ENCODE results near the gene KCNMA1. TPM values are rescaled to one million over a fixed set of nuclear protein-coding genes. Genes with fewer than 3 reads are reported as not detected.

Gene KCNMA1
- total RNA-seq, 1 donor from 2014 or later = 41.3 TPM

DNA sequence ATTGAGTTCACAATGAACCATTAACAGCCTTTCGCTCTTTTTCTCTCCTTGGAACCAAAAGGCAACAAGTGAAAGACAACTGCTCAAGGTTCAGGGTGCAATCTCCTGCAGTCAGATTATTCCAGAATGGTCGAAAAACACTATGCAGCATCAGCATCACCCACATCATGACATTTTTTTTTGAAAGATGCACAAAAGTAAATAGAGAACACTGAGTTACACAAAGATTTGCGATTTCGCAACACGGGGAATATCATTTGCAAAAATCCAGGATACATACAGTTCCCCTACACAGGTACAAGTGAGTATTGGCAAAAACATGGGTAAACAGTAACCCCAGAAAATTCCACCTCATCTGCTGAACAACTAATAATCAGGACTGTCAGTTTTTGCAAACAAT lies 611.5 kb downstream of the KCNMA1 start:
- TF ChIP-seq, protein P1, sequence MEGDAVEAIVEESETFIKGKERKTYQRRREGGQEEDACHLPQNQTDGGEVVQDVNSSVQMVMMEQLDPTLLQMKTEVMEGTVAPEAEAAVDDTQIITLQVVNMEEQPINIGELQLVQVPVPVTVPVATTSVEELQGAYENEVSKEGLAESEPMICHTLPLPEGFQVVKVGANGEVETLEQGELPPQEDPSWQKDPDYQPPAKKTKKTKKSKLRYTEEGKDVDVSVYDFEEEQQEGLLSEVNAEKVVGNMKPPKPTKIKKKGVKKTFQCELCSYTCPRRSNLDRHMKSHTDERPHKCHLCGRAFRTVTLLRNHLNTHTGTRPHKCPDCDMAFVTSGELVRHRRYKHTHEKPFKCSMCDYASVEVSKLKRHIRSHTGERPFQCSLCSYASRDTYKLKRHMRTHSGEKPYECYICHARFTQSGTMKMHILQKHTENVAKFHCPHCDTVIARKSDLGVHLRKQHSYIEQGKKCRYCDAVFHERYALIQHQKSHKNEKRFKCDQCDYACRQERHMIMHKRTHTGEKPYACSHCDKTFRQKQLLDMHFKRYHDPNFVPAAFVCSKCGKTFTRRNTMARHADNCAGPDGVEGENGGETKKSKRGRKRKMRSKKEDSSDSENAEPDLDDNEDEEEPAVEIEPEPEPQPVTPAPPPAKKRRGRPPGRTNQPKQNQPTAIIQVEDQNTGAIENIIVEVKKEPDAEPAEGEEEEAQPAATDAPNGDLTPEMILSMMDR (IDR thresholded peaks at IDR 0.05) = no peak

DNA sequence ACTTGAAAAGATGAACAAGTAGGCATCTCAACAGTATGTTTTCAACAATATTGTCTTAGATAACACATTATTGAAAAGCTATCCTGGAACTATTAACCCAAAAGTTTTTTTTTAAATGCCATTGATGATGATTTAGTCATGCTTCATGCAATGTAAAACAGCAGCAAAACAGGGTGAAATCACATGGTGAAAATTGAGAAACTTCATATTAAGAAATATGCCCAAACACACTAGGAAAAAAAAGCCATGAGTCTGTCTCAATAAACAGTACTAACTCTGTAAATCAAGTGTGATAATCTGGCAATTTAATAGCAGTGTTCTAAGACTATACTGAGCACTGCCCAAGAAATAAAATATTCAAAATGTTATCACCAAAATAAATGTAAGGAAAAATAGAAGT lies 613.1 kb downstream of the KCNMA1 start:
- TF ChIP-seq, protein P1 (IDR thresholded peaks at IDR 0.05) = no peak
- Histone ChIP-seq H3K36me3 (no peaks in the 10 kb centered on the region), H3K4me1 (no peaks in the 10 kb centered on the region), H3K4me3 (no peak overlapping the region), H3K27me3 (ENCODE audit: low read depth) (no peaks in the 10 kb centered on the region), H3K27ac (no peak overlapping the region), H3K9me3 (no peaks in the 10 kb centered on the region)
- ATAC-seq (no peak), DNase-seq (no peak)
- intact Hi-C loops (cut with DNase I) = no loop called here

More for the DNA sequence above, 611.5 kb downstream of the KCNMA1 start:
- intact Hi-C loops (cut with DNase I) = no loop called here
- Histone ChIP-seq H3K27me3 (ENCODE audit: low read depth) (no peaks in the 10 kb centered on the region), H3K4me3 (no peak overlapping the region), H3K9me3 (no peaks in the 10 kb centered on the region), H3K27ac (no peak overlapping the region), H3K36me3 (no peaks in the 10 kb centered on the region), H3K4me1 (no peaks in the 10 kb centered on the region)
- ATAC-seq = no peak
- DNase-seq = no peak

DNA sequence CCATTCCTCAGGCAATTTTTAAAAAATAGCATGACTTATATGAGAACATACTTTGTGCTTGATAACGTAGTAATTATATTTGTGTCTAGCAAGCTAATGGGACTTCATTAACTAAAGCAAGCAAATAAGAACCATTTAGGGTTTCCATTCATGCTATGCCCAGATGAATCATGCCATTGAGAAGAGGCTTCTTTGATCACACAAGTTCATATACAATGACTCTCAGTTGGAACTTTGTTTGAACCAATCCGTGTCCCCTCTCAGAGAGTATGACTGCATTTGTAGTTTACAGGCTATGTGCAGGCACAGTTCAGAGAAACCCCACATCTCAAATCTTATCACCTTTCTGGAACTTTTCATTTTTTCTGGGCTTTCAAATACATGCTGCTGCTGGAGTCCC lies 614.2 kb downstream of the KCNMA1 start:
- no peak for DNase-seq
- Histone ChIP-seq H3K27me3 (ENCODE audit: low read depth) (no peaks in the 10 kb centered on the region), H3K27ac (no peak overlapping the region), H3K36me3 (no peaks in the 10 kb centered on the region), H3K4me1 (no peaks in the 10 kb centered on the region), H3K9me3 (no peaks in the 10 kb centered on the region), H3K4me3 (no peak overlapping the region)
- TF ChIP-seq, protein P1 (IDR thresholded peaks at IDR 0.05) = no peak
- ATAC-seq = no peak
- intact Hi-C loops (cut with DNase I) = no loop called here

DNA sequence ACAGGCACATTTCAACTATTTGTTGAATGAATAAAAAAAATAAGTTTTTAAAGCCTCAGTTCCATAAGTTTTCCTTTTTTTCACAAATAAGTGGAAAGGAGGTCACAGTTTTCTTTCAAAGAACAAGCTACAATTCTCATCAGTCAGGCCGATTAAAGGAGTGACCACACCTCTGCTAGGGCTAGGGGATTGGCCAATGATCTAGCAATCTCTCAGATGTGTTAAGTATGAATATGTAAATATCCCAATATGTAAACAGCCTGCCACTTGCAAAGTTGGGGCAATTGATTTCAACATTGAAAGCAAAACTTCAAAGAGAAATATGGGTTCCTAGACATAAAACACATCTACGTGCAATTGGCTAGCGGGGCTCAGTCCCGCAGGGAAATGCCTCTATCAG lies 614.9 kb downstream of the KCNMA1 start:
- DNase-seq (no peak), ATAC-seq (no peak)
- H3K36me3 ChIP-seq = no peaks in the 10 kb centered on the region
- intact Hi-C loops (cut with DNase I) = no loop called here
- no peak overlapping the region for H3K27ac ChIP-seq
- no peak overlapping the region for H3K4me3 ChIP-seq
- no peaks in the 10 kb centered on the region for H3K9me3 ChIP-seq
- no peaks in the 10 kb centered on the region for H3K27me3 ChIP-seq (ENCODE audit: low read depth)
- TF ChIP-seq, protein P1 (IDR thresholded peaks at IDR 0.05) = no peak
- no peaks in the 10 kb centered on the region for H3K4me1 ChIP-seq

DNA sequence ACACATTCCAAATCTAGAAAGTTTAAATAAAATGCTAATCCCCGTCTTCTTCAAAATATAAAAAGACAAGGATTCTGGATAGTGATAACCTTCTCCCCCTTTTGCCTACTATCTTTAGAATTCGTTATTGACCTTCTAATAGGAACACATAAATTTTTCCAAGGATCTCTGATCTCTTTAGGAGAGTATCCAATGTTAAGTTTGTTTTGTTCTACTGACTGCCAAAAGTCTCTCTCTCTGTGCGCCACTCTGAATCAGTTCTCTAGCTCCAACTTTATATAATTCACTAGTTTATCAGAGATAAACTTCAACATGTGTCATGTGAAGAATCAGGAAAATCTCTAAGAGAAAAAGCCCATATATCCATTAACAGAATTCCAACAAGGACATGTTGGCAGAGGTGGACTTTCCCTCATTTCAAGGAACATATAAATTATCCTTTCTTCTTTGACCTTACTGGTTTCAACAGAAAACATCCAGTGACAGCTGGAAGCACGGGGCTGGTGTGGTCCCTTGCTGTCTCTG lies 615.6 kb downstream of the KCNMA1 start:
- no peaks in the 10 kb centered on the region for H3K4me1 ChIP-seq
- peak overlapping the region; percentile 6 for H3K27ac ChIP-seq
- H3K27me3 ChIP-seq (ENCODE audit: low read depth) = no peaks in the 10 kb centered on the region
- TF ChIP-seq, protein P1 (IDR thresholded peaks at IDR 0.05) = no peak
- no peaks in the 10 kb centered on the region for H3K36me3 ChIP-seq
- intact Hi-C loops (cut with DNase I) = no loop called here
- H3K4me3 ChIP-seq = no peak overlapping the region
- H3K9me3 ChIP-seq = no peaks in the 10 kb centered on the region
- DNase-seq = no peak
- ATAC-seq = no peak
